Progenitor cell of endocrine pancreas (in vitro differentiated cells): ENCODE data around the gene IFIT2. TPM values are rescaled to one million over a fixed set of nuclear protein-coding genes. Genes with fewer than 3 reads are reported as not detected.
A peak's percentile ranks its signal among the peaks of the same experiment; 100 is the strongest.
"Not testable (repeated sequence)": the region's sequence is repeated elsewhere in the genome, so short reads cannot be mapped to it uniquely, and the experiment has no call there.

Experiments
- DNase-seq: peaks from one replicate; pipeline ENCODE4 v3.0.0; 2021; ENCODE audit warnings: low spot score; ENCODE audit not compliant: unreplicated experiment
- H3K27ac Mint-ChIP-seq: 2 replicates; pipeline ENCODE4 v1.8.0; 2021; ENCODE audit warnings: mild to moderate bottlenecking, moderate library complexity, mixed read lengths
- H3K27me3 Mint-ChIP-seq: 2 replicates; pipeline ENCODE4 v1.8.0; 2021; ENCODE audit warnings: mixed read lengths
- H3K36me3 Mint-ChIP-seq: 2 replicates; pipeline ENCODE4 v1.8.0; 2022; ENCODE audit warnings: mixed read lengths; ENCODE audit not compliant: insufficient read depth
- H3K4me1 Mint-ChIP-seq: 2 replicates; pipeline ENCODE4 v1.8.0; 2021; ENCODE audit warnings: low read depth, mixed read lengths
- H3K4me3 Mint-ChIP-seq: 2 replicates; pipeline ENCODE4 v1.8.0; 2021; ENCODE audit warnings: low read depth, mild to moderate bottlenecking, moderate library complexity, mixed read lengths
- H3K9me3 Mint-ChIP-seq: 2 replicates; pipeline ENCODE4 v1.8.0; 2021; ENCODE audit warnings: low read depth, mixed read lengths
- CTCF ChIP-seq: fragments of 200-600 bp; sonication (generic); IDR thresholded peaks from one replicate; pipeline ENCODE4 v1.5.0; 2021; ENCODE audit warnings: antibody characterized with exemption, mild to moderate bottlenecking; ENCODE audit not compliant: unreplicated experiment
- total RNA-seq: library from RNA; stranded (reverse); gene quantifications from 2 replicates; pipeline ENCODE4 v1.2.1, GENCODE V29; 2021

IFIT2 gene
- total RNA-seq, 1 donor from 2014 or later: not detected

GRCh38 chr10:89314676-89315075 is 12.8 kb downstream of the IFIT2 start:
- no peaks in the 10 kb centered on the region for H3K4me1 Mint-ChIP-seq
- TF ChIP-seq CTCF: no peak
- no peak overlapping the region for H3K27ac Mint-ChIP-seq
- no peak overlapping the region for H3K4me3 Mint-ChIP-seq
- H3K27me3 Mint-ChIP-seq: no peaks in the 10 kb centered on the region
- peaks cover 13% of the 10 kb centered on the region for H3K9me3 Mint-ChIP-seq
- H3K36me3 Mint-ChIP-seq: no peaks in the 10 kb centered on the region
- no peak for DNase-seq

- H3K4me3 Mint-ChIP-seq, DNase-seq, H3K36me3 Mint-ChIP-seq, H3K9me3 Mint-ChIP-seq, H3K27ac Mint-ChIP-seq, H3K27me3 Mint-ChIP-seq, H3K4me1 Mint-ChIP-seq: not testable (repeated sequence)
These were observed 16.2 kb downstream of the IFIT2 start for GRCh38 chr10:89318047-89318446.

- not testable (repeated sequence) for DNase-seq, H3K36me3 Mint-ChIP-seq, H3K4me3 Mint-ChIP-seq, H3K27ac Mint-ChIP-seq, H3K27me3 Mint-ChIP-seq
- H3K4me1 Mint-ChIP-seq: peaks cover 11% of the 10 kb centered on the region
- H3K9me3 Mint-ChIP-seq: peaks cover 11% of the 10 kb centered on the region
These were observed 23.2 kb downstream of the IFIT2 start for GRCh38 chr10:89325081-89325480.

GRCh38 chr10:89325856-89326255 is 24.0 kb downstream of the IFIT2 start:
- Mint-ChIP-seq H3K9me3 (peaks cover 11% of the 10 kb centered on the region), H3K4me1 (peaks cover 11% of the 10 kb centered on the region)
- not testable (repeated sequence) for H3K27ac Mint-ChIP-seq, H3K27me3 Mint-ChIP-seq, H3K36me3 Mint-ChIP-seq, DNase-seq, H3K4me3 Mint-ChIP-seq

- no peak for TF ChIP-seq CTCF
- Mint-ChIP-seq H3K27me3 (no peaks in the 10 kb centered on the region), H3K4me1 (peaks cover 21% of the 10 kb centered on the region), H3K36me3 (no peaks in the 10 kb centered on the region), H3K27ac (peak within 1 kb of the TSS; percentile 67), H3K9me3 (peaks cover 11% of the 10 kb centered on the region), H3K4me3 (no peak within 1 kb of the TSS)
- no peak for DNase-seq
These were observed 26.1 kb downstream of the IFIT2 start, which contains the start of gene IFIT3 for GRCh38 chr10:89327803-89328441. Gene IFIT3 (plus strand): TSS chr10:89327997. CDS start chr10:89328074, 77 bp downstream.

- Mint-ChIP-seq H3K4me3 (no peak overlapping the region), H3K4me1 (peaks cover 29% of the 10 kb centered on the region), H3K36me3 (no peaks in the 10 kb centered on the region), H3K27me3 (no peaks in the 10 kb centered on the region), H3K27ac (no peak overlapping the region), H3K9me3 (peaks cover 6% of the 10 kb centered on the region)
- TF ChIP-seq CTCF: no peak
- no peak for DNase-seq
These were observed 27.3 kb downstream of the IFIT2 start for GRCh38 chr10:89329151-89329550.

GRCh38 chr10:89330014-89330413 is 28.2 kb downstream of the IFIT2 start:
- H3K36me3 Mint-ChIP-seq, H3K27me3 Mint-ChIP-seq, H3K4me3 Mint-ChIP-seq, H3K27ac Mint-ChIP-seq, H3K9me3 Mint-ChIP-seq, DNase-seq: not testable (repeated sequence)
- H3K4me1 Mint-ChIP-seq: peaks cover 29% of the 10 kb centered on the region
